ENCODE data around the gene HIBADH.

GRCh38 chr7:27518561-27519350 lies 143.9 kb downstream of the HIBADH start:
- TF ChIP-seq YBX1 (IDR thresholded peaks at IDR 0.05) (no peak), ESRRA (IDR thresholded peaks at IDR 0.05; ENCODE audit: borderline replicate concordance, low read depth) (no peak), EP300 (IDR thresholded peaks at IDR 0.05; ENCODE audit: low read length) (no peak), SRSF1 (IDR thresholded peaks at IDR 0.05; ENCODE audit: low read depth, low read length) (no peak), JUND (IDR thresholded peaks at IDR 0.05; ENCODE audit: borderline replicate concordance, low read depth, low read length) (no peak), JUND (tag; IDR thresholded peaks at IDR 0.05; ENCODE audit: borderline replicate concordance, low read depth, low read length) (no peak), PHB2 (IDR thresholded peaks at IDR 0.05; ENCODE audit: low read depth) (no peak), CTCF (IDR thresholded peaks at IDR 0.05 in 2 of 3, conservative IDR thresholded peaks at IDR 0.05 in 1 of 3; ENCODE audit: insufficient read depth in 2 of 3, low read depth in 1 of 3, low read length in 3 of 3) (no peak), DPF2 (IDR thresholded peaks at IDR 0.05) (no peak), SPI1 (IDR thresholded peaks at IDR 0.05; ENCODE audit: borderline replicate concordance, low read depth, low read length) (no peak)
